ENCODE measurements around the gene CENPM.

Gene CENPM

DNA sequence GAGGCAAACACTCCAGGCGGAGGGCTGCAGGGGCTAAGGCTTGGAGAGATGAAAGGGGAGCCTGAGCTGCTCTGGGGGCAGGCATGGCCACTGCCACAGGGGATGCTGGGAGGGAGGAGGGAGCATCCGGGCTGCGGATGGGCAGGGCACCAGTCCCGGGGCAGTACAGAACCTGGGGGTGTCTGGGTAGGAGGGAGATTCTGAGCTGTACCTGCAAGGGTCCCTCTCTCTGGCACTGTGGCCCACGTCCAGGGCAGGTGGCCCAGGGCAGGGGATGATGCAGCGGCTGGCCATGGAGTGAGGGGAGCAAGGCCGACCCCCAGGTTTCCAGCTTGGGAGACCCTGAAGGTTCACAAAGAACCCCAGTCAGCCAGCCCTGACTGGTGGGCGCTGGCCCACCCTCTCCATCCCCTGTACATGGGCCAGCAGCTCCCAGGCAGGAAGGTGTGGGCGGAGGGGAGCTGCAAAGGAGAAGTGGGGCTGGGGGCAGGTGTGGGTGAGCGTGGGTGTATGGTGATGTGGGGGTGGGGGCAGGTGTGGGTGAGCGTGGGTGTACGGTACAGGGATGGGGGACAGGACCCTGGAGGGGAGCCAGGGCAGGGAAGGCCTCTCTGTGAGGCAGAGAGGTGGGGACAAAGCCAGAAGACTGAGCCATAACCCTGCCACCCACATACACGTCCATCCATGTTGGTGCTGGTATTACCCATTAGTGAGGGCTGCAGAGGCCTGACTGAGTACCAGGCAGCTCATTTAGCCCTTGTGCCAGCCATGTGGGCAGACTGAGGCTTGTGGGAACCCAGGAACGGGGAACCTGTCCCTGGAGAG lies 18.1 kb downstream of the CENPM start:
- Mint-ChIP-seq H3K4me3 (peak overlapping the region; percentile 25), H3K9me3 (no peaks in the 10 kb centered on the region), H3K27ac (peak overlapping the region; percentile 96), H3K4me1 (peaks cover 74% of the 10 kb centered on the region), H3K36me3 (peaks cover 17% of the 10 kb centered on the region), H3K27me3 (no peaks in the 10 kb centered on the region)
- ATAC-seq: no peak

DNA sequence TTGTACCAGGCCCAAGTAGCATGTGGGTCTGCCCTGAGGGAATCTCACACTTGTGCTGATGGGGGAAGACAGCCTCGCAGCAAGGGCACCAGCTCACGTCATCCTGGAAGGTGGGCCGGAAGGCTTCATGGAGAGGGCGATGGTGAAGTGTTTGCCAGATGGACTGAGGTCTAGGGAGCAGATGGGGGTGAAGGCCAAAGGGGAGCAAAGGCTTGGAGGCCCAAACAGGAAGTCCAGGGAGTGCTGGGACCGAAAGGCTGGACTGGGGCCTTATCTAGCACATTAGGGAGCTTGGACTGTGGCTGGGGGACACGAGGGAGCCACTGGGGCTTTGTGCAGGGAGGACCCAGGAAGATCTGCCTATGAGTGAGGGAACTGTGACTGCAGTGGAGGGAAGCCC lies 19.1 kb downstream of the CENPM start:
- Mint-ChIP-seq H3K4me3 (peak overlapping the region; percentile 80), H3K4me1 (peaks cover 74% of the 10 kb centered on the region), H3K27me3 (no peaks in the 10 kb centered on the region), H3K27ac (peak overlapping the region; percentile 96), H3K36me3 (peaks cover 27% of the 10 kb centered on the region), H3K9me3 (no peaks in the 10 kb centered on the region)
- no peak for ATAC-seq

DNA sequence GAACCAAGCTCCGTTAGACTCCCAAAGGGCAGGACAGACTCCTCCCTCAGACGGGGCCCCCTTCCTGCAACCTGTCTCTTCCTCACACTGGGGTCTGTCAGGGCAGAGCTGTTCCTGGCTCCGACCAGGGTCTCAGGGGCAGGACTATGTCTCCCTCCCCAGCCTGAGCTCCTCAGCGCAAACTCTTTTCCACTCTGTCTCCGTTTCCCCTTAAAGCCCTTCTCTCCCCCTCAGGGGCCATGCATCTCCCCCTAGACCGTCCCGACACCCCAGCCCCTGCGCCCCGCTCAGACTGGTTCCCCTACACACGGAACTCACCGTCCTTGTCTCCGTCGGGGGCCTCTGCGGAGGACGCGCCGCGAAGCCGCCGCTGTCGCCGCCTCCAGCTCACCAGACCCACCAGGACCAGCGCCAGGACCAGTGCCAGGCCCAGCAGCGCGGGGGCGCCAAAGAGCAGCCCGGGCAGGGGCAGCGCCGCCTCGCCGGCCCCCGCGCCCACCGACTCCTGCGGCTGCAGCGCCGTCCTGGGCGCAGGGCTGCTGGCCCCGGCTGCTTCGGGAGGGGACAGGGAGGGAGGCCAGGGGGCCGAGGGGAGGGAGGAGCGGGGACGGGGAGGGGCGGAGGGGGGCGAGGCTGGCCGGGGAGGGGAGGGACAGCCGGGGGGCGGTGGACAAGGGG lies 21.0 kb downstream of the CENPM start:
- Mint-ChIP-seq H3K27ac (peak overlapping the region; percentile 96), H3K4me3 (peak overlapping the region; percentile 92), H3K27me3 (no peaks in the 10 kb centered on the region), H3K4me1 (peaks cover 76% of the 10 kb centered on the region), H3K9me3 (no peaks in the 10 kb centered on the region), H3K36me3 (peaks cover 42% of the 10 kb centered on the region)
- ATAC-seq: peak; percentile 69

DNA sequence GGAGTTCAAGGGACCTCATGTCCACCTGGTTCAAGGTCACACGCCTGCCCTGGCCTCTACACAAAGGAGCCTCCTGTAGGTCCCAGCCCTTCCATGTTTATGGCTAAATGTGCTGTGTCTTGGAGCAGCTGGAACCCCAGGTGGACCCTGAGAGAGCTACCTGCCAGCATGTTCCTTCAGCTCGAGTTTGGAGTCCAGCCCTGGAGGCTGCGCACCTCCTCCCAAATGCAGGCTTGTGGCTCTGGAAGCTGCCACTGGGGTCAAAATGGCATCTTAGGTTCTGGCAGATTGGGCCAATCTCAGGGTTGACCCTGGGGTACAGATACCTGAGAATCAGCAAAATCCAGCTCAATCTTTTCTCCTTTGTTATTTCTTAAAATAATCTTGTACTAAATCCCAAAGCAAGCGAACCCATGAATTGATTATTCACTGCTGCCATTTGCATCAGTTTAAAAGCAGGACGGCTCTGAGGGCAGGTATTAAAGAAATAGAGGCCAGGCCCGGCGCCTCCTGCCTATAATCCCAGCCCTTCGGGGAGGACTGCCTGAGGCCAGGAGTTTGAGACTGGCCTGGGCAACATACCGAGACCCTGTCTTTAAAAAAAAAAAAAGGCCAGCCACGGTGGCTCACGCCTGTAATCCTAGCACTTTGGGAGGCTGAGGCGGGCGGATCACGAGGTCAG lies 23.2 kb downstream of the CENPM start:
- ATAC-seq: no peak
- no peaks in the 10 kb centered on the region for H3K9me3 Mint-ChIP-seq
- H3K36me3 Mint-ChIP-seq: peaks cover 42% of the 10 kb centered on the region
- H3K4me3 Mint-ChIP-seq: peak overlapping the region; percentile 92
- peak overlapping the region; percentile 96 for H3K27ac Mint-ChIP-seq
- peaks cover 76% of the 10 kb centered on the region for H3K4me1 Mint-ChIP-seq
- H3K27me3 Mint-ChIP-seq: no peaks in the 10 kb centered on the region

DNA sequence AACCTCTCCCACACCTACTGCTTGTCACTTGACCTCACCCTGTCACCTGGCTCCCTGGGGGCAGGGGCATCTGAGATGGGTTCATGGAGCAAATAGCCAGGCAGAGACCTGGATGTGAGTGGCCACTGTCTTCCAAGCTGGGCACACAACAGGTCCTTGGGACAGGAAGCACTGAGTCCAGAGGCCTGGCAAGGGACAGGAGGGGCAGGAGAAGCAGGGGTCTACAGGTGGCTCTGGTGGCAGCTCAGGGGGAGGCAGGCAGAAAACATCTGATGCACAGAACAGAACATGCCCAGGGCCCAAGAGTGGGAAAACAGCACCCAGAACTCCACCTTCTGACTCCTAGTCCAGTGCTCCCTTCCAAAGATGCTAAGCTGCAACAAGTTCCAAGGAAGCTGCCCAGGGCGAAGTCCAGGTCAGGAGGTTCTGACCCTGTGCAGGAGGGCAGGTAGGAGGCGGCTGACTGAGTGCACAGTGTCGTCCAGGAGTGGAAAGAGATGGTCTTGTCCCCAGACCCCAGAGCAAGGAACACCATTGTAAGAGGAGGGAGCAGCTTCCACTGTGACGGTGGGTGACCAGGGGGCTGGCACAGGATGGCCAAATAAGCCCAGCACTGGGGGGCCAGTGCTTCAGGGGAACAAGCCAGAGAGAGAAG lies 23.9 kb downstream of the CENPM start:
- Mint-ChIP-seq H3K4me3 (peak overlapping the region; percentile 92), H3K4me1 (peaks cover 76% of the 10 kb centered on the region), H3K27me3 (no peaks in the 10 kb centered on the region), H3K9me3 (no peaks in the 10 kb centered on the region), H3K27ac (peak overlapping the region; percentile 96), H3K36me3 (peaks cover 42% of the 10 kb centered on the region)
- no peak for ATAC-seq

DNA sequence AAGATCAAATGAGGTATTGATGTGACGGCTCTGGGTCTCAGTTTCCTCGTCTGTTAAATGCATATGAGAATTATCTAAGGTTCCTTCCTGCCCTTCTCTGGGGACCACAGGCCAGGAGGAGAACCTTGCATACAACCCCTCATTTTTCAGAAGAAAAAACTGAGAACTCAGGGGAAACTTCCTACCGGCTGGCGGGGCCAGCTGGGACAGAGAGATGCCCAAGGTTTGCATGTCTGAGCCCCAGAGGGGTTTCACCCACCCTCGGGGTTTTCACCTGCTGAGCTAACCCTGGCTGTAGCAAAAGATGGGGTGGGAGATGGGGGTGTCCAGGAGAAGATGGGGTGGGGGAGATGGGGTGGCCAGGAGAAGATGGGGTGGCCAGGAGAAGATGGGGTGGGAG lies 24.6 kb downstream of the CENPM start:
- no peaks in the 10 kb centered on the region for H3K9me3 Mint-ChIP-seq
- H3K27ac Mint-ChIP-seq: peak overlapping the region; percentile 96
- no peaks in the 10 kb centered on the region for H3K27me3 Mint-ChIP-seq
- H3K4me1 Mint-ChIP-seq: peaks cover 76% of the 10 kb centered on the region
- peaks cover 42% of the 10 kb centered on the region for H3K36me3 Mint-ChIP-seq
- no peak for ATAC-seq
- H3K4me3 Mint-ChIP-seq: peak overlapping the region; percentile 92

DNA sequence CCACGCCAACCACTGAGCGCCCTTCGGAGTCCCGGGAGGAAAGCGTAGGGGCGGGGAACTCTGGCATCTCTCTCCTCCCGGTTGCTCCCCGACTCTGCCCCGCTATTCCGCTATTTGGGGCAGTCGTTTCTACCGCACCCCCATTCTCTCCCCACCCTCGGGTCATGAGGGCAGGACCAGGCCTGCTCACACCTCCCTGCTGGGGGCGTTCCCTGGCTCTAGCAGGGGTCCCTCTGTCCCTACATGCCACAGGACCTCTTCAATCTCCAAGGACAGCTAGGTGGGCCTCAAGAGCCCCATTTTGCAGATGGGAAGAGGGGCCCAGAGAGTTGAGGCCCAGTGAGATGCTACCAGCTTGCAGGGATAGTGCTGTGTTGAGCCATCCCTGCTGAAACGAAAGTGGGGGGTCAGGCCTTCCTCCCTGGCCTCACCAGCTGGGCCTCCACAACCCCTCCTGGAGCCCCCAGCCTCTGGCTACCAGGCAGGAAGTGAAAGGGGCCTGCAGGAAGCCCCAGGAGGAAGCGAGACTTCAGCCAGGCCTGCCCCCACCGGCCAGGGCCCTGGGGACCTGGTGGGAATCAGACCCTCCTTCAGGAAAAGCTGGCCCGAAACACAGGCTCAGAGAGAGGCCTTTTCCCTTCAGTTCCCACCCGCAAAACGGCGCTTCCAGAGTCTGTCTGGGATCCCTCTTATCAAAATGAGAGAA lies 26.5 kb downstream of the CENPM start:
- ATAC-seq: peak; percentile 38
- Mint-ChIP-seq H3K4me3 (peak overlapping the region; percentile 73), H3K27me3 (no peaks in the 10 kb centered on the region), H3K27ac (peak overlapping the region; percentile 96), H3K4me1 (peaks cover 88% of the 10 kb centered on the region), H3K9me3 (no peaks in the 10 kb centered on the region), H3K36me3 (peaks cover 35% of the 10 kb centered on the region)

DNA sequence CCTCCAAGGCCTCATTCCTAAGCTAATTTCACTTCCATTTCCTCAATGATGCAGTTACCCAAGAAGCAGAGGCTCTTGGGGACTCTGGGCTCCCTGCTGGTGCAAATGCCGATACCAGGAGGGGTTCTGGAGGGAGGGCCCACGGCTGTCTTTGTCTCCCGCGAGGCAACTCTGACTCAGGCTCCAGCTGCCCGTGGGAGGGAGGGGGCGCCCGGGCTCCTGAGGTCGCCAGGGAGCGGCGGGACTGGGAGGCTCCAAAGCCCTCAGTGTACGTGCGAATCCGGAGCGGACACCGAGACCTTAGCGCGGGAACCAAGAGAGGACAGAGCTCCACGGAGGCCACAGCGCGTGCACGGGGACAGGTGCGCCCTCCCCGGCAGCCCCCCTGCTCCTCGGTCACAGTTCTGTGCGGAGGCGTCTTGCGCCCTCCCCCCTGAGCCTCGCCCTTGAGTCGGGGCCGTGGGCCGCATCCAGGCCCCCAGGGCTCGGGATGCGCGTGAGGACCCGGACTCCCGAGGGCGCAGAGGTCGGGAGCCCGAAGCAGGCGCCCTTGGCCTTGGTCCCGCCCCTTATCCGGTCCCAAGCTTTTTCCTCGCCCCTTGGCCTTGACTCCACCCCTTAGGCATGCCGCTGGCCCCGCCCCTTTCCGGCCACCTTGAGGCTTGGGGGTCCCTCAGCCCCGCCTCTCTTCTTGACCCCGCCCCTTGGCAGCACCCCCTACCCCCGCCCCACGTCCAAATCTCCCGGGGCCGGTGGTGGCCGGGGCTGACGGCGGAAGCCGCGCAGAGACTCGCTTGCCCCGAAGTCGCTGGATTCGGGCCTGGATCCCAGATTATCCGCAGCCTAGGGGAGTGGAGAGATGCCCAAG lies 27.4 kb downstream of the CENPM start:
- Mint-ChIP-seq H3K27ac (peak overlapping the region; percentile 96), H3K4me3 (peak overlapping the region; percentile 73), H3K9me3 (no peaks in the 10 kb centered on the region), H3K27me3 (no peaks in the 10 kb centered on the region), H3K36me3 (peaks cover 27% of the 10 kb centered on the region), H3K4me1 (peaks cover 84% of the 10 kb centered on the region)
- peak; percentile 74 for ATAC-seq

DNA sequence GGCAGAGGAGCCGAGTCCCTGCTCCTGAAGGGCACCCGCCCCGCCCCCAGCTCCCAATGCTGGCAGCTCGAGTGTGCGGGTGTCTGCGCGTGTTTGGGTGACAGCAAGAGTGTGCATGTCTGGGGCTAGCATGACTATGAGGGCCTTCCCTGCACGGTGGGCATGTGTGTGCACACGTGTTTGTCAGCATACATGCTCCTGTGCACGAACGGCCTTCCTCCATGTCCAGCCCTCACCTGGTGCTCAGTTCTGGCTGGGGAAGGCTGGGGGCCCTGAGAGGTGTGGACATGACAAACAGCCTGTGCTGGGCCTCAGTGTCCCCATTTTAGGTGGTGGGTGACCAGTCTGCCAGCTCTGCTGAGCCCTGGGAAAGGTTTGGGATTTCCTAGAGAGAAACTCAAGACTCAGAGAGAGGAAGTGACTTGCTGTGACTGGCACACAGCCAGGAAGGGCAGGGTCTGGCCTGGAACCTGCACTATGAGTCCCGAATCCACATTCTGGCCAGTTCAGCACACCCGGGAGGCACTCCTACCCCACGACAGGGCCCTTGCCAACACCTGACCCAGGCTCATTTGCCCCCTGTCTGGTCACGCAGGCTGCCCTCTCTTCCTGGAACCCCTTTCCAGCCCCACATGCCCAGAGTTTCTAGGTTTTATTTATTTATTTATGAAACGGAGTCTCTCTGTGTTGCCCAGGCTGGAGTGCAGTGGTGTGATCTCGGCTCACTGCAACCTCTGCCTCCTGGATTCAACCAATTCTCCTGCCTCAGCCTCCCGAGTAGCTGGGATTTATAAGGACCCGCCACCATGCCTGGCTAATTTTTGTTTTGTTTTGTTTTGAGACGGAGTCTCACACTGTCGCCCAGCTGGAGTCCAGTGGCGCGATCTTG lies 28.8 kb downstream of the CENPM start:
- H3K36me3 Mint-ChIP-seq: peaks cover 21% of the 10 kb centered on the region
- no peaks in the 10 kb centered on the region for H3K9me3 Mint-ChIP-seq
- peak overlapping the region; percentile 73 for H3K4me3 Mint-ChIP-seq
- peaks cover under 1% of the 10 kb centered on the region for H3K27me3 Mint-ChIP-seq
- H3K4me1 Mint-ChIP-seq: peaks cover 80% of the 10 kb centered on the region
- peak overlapping the region; percentile 96 for H3K27ac Mint-ChIP-seq
- no peak for ATAC-seq

DNA sequence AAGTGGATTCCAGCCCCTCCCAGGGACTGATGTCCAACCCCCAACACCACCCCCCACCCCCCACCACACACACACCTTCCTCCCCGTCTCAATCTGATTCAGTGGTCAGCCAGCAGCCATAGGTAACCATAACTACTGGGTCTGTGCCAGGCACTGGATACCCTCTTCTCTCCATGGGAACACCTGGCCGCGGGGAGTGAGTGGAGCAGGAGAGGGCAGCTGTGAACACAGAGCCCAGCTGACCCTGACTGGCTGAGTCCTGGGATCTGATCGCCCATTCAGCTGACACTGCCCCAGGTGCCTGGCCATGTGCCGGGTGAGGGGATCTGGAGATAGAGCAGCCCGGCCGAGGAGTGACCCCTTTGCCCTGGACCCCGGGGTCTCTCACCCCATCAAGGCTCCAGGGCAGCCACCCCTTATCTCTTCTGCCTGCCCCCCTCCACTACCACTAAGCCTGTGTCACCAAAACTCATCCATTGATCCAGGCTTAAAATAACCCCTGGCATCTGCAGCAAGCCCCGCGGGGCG lies 29.5 kb downstream of the CENPM start:
- peak overlapping the region; percentile 73 for H3K4me3 Mint-ChIP-seq
- H3K4me1 Mint-ChIP-seq: peaks cover 80% of the 10 kb centered on the region
- no peak for ATAC-seq
- H3K36me3 Mint-ChIP-seq: peaks cover 21% of the 10 kb centered on the region
- H3K27ac Mint-ChIP-seq: peak overlapping the region; percentile 96
- no peaks in the 10 kb centered on the region for H3K9me3 Mint-ChIP-seq
- peaks cover 8% of the 10 kb centered on the region for H3K27me3 Mint-ChIP-seq

DNA sequence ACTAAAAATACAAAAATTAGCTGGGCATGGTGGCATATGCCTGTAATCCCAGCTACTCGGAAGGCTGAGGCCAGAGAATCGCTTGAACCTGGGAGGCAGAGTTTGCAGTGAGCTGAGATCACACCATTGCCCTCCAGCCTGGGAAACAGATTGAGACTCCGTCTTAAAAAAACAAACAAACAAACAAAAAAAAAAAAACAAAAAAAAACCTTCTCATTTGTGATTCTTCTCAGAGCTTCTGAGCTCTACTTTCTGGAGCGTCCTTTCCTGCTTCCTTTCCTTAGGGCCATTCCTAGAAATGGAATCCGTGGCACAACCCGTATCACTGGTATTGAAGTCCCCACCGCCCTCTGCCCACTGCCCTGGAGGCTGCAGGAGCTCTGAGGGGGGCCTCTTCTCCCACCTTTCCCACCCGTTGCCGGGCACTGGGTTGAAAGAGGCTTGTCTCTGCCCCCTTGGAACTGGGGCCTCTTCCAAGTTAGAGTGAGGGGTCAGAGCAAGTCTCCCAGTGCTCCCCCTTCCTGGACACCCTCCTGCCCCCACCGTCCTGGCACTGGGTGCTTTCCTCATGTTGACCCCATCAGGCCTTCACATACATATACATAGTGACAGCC lies 30.1 kb downstream of the CENPM start:
- peak overlapping the region; percentile 96 for H3K27ac Mint-ChIP-seq
- peaks cover 80% of the 10 kb centered on the region for H3K4me1 Mint-ChIP-seq
- peaks cover 20% of the 10 kb centered on the region for H3K36me3 Mint-ChIP-seq
- no peaks in the 10 kb centered on the region for H3K9me3 Mint-ChIP-seq
- H3K4me3 Mint-ChIP-seq: no peak overlapping the region
- ATAC-seq: no peak
- peaks cover 13% of the 10 kb centered on the region for H3K27me3 Mint-ChIP-seq

DNA sequence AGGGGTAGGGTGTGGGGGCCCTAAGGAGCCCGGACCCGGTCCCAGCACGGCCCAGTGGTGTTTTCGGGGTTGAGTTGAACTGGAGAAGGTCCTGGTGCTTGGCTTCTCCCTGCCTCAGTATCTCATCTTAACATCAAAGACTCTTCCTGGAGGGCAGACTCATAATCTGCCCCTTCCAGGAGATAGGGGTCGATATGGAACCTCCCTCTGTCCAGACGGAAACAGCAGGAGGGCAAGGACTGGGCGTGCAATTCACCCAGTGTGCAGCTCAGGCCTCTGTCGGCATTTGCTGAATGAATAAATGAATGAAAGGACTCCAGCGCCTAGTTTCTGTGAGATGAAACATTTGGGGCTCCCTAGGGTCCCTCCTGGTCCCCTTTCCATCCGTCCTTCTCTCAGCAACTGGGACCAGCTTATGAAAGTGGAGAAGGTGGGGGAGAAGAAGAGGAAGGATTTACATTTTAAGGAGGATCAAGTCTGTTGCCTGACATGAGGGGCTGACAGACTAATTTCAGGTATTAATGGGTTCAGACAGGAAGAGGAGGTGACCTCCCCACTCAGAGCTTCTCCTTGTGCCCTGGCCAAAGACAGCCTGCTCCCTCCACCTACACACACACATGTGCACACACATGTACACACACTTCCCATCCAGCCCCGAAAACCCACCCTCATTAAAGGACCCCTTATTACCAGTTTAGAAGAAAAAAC lies 31.0 kb downstream of the CENPM start:
- Mint-ChIP-seq H3K36me3 (peaks cover 13% of the 10 kb centered on the region), H3K9me3 (no peaks in the 10 kb centered on the region), H3K27me3 (peaks cover 22% of the 10 kb centered on the region), H3K27ac (peak overlapping the region; percentile 96), H3K4me1 (peaks cover 80% of the 10 kb centered on the region), H3K4me3 (peak overlapping the region; percentile 65)
- ATAC-seq: no peak
